ENCODE measurements around the gene DDA1.
"Not testable (repeated sequence)": the region's sequence is repeated elsewhere in the genome, so short reads cannot be mapped to it uniquely, and the experiment has no call there.

DDA1 gene

DNA sequence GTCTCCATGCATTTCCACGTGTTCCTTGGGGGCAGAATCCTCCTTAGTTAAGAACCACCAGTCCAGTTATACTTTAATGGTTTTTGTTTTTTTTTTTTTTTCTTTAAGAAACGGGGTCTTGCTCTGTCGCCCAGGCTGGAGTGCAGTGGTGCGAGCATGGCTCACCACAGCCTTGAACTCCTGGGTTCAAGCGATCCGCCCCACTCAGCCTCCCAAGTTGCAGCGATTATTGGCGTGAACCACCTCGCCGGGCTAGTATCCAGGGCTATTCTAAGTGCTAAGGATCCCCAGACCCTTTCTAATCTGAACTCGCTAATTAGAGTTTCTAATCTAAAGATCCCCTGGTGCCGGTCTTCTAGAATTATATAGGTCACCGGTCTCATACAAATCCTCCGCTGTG is 15.8 kb upstream of the DDA1 start:
- Histone ChIP-seq H3K27ac (no peak overlapping the region), H3K4me3 (ENCODE audit: low read depth, low read length) (no peak overlapping the region), H3K36me3 (replicated peaks) (no peaks in the 10 kb centered on the region), H3K27me3 (replicated peaks) (no peaks in the 10 kb centered on the region)
- DNase-seq, result no peak
- in situ Hi-C loops (cut with HindIII; ENCODE audit: low pct_ligation_motif_present, low sequenced_read_pairs), result no loop called here
- TF ChIP-seq, protein P1, sequence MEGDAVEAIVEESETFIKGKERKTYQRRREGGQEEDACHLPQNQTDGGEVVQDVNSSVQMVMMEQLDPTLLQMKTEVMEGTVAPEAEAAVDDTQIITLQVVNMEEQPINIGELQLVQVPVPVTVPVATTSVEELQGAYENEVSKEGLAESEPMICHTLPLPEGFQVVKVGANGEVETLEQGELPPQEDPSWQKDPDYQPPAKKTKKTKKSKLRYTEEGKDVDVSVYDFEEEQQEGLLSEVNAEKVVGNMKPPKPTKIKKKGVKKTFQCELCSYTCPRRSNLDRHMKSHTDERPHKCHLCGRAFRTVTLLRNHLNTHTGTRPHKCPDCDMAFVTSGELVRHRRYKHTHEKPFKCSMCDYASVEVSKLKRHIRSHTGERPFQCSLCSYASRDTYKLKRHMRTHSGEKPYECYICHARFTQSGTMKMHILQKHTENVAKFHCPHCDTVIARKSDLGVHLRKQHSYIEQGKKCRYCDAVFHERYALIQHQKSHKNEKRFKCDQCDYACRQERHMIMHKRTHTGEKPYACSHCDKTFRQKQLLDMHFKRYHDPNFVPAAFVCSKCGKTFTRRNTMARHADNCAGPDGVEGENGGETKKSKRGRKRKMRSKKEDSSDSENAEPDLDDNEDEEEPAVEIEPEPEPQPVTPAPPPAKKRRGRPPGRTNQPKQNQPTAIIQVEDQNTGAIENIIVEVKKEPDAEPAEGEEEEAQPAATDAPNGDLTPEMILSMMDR (IDR thresholded peaks at IDR 0.05; ENCODE audit: low read depth, low read length, missing control alignments), result no peak

DNA sequence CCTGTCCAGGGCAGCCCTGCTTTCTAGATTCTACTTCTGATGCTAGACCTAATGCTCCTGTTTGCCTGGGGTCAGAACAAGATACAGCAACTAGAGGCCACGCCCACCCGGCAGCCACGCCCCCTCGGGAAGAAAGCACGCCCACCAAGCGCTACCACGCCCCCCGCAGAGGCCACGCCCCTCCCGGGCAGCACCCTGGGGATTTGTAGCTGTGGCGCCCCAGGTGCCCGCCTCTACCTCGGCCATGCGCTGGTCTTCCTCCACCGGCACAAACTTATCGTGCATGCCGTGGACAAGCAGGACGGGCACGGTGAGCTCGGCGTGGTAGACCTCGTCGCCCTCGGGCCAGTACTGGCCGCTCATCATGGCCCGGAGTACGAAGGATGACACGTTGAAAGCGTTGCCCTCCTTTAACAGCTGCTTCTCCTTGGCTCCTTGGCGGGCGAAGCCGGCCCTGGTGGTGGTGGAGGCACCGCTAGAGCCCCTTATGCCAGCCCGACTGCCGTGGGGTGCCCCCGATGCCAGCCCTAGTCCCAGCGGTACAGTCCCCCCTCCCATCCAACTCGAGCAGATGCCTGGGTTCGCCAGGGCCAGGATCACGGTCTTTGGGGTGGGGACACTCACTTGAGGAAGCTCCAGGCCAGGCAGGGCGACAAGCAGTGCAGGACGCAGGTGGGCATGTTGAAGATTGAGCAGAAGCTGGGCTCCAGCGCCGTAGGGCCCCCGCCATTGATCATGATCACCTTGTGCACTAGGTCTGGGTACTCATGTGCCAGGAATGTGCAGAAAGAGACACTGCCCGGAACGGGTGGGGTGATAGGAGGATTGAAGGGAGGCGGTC is 15.1 kb upstream of the DDA1 start:
- Histone ChIP-seq H3K27me3 (replicated peaks) (no peaks in the 10 kb centered on the region), H3K27ac (no peak overlapping the region), H3K4me3 (ENCODE audit: low read depth, low read length) (no peak overlapping the region), H3K36me3 (replicated peaks) (no peaks in the 10 kb centered on the region)
- in situ Hi-C loops (cut with HindIII; ENCODE audit: low pct_ligation_motif_present, low sequenced_read_pairs), result no loop called here
- TF ChIP-seq, protein P1 (IDR thresholded peaks at IDR 0.05; ENCODE audit: low read depth, low read length, missing control alignments), result no peak
- DNase-seq, result no peak

DNA sequence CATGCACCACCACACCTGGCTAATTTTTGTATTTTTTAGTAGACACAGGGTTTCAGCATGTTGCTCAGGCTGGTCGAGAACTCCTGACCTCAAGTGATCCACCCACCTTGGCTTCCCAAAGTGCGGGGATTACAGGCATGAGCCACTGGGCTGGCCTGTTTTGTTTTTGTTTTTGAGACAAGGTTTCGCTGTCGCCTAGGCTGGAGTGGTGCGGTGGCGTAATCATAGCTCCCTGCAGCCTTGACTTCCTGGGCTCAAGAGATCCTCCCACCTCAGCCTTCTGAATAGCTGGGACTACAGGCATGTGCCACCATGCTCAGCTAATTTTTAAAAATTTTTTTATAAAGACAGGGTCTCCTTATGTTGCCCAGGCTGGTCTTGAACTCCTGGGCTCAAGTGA is 13.8 kb upstream of the DDA1 start:
- H3K27me3 ChIP-seq (replicated peaks); H3K36me3 ChIP-seq (replicated peaks); H3K4me3 ChIP-seq (ENCODE audit: low read depth, low read length); DNase-seq; in situ Hi-C loops (cut with HindIII; ENCODE audit: low pct_ligation_motif_present, low sequenced_read_pairs); H3K27ac ChIP-seq: not testable (repeated sequence)

DNA sequence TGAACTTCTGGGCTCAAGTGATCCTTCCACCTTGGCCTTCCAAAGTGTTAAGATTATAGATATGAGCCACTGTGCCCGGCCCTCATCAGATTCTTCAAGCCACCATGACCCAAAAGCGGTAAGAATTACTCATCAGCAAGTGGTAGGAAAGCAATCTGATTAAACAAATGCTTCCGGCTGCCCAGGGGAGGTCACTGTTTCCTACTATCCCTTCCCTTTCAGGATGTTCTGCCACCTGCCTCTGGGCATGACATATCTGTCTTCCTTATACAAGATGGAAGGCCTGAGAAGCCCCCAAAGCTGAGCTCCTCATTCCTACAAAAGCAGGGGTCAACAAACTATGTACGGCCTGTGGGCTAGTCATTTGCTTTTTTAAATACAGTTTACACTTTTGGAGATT is 13.1 kb upstream of the DDA1 start:
- H3K27me3 ChIP-seq (replicated peaks), result no peaks in the 10 kb centered on the region
- TF ChIP-seq, protein P1 (IDR thresholded peaks at IDR 0.05; ENCODE audit: low read depth, low read length, missing control alignments), result peak; percentile 25
- no peak overlapping the region for H3K27ac ChIP-seq
- in situ Hi-C loops (cut with HindIII; ENCODE audit: low pct_ligation_motif_present, low sequenced_read_pairs), result no loop called here
- peak; percentile 38 for DNase-seq
- H3K4me3 ChIP-seq (ENCODE audit: low read depth, low read length), result no peak overlapping the region
- no peaks in the 10 kb centered on the region for H3K36me3 ChIP-seq (replicated peaks)

DNA sequence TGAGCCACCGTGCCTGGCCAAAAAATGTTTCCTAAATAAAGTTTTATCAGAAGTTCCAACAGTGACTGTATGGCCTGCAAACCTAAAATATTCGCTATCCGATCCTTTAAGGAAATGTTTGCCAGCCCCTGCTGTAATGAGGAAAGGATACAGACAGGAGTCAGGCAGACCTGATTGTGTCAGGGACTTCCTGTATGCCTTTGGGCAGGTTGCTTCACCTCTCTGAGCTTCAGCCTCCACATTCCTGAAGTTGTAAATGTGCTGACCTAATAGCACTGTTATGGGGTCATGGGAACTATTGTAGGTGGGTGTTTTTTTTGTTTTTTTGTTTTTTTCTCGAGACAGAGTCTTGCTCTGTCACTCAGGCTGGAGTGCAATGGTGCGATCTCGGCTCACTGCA is 12.4 kb upstream of the DDA1 start:
- Histone ChIP-seq H3K4me3 (ENCODE audit: low read depth, low read length) (no peak overlapping the region), H3K27me3 (replicated peaks) (no peaks in the 10 kb centered on the region), H3K36me3 (replicated peaks) (no peaks in the 10 kb centered on the region), H3K27ac (no peak overlapping the region)
- TF ChIP-seq, protein P1 (IDR thresholded peaks at IDR 0.05; ENCODE audit: low read depth, low read length, missing control alignments), result no peak
- no peak for DNase-seq
- in situ Hi-C loops (cut with HindIII; ENCODE audit: low pct_ligation_motif_present, low sequenced_read_pairs), result no loop called here

DNA sequence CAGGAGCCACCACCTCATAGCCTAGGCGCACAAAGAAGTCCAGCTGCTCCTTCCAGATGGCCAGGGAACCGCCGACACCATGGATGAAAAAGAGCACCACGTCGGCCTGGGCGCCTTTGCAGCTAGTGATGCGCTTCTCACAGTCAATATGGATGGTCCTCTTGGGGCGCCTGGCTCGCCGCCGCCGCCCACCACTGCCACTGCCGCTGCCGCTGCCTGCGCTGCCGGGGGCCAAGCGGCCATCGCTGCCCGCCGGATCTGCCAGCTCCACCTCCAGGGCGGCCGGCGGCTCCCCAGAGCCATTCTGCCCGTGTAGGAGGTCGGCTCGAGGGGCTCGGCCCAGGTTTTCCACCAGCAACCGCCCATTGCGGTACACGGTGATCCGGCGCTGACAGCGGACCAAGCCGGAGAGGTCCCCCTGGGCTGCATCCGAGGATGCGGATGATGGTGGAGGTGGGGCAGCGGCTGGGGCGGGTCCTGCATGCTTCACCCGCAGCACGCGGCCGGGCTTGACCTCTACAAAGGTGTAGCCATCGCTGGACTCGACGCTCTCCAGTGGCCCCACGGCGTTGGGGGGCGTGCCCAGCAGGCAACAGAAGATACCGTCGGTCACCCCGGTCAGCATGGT is 8.3 kb upstream of the DDA1 start:
- DNase-seq, result no peak
- in situ Hi-C loops (cut with HindIII; ENCODE audit: low pct_ligation_motif_present, low sequenced_read_pairs), result no loop called here
- no peaks in the 10 kb centered on the region for H3K27me3 ChIP-seq (replicated peaks)
- TF ChIP-seq, protein P1 (IDR thresholded peaks at IDR 0.05; ENCODE audit: low read depth, low read length, missing control alignments), result no peak
- no peak overlapping the region for H3K27ac ChIP-seq
- H3K4me3 ChIP-seq (ENCODE audit: low read depth, low read length), result no peak overlapping the region
- H3K36me3 ChIP-seq (replicated peaks), result no peaks in the 10 kb centered on the region
